Renal cortex interstitium (tissue), 11 donors: ENCODE measurements around the gene ALG1. TPM values are rescaled to one million over a fixed set of nuclear protein-coding genes. Genes with fewer than 3 reads are reported as not detected.
A peak's percentile ranks its signal among the peaks of the same experiment; 100 is the strongest.
"Not testable (repeated sequence)": the region's sequence is repeated elsewhere in the genome, so short reads cannot be mapped to it uniquely, and the experiment has no call there.

Experiments
- DNase-seq, 11 donors: peaks; one replicate each; pipeline ENCODE4 v3.0.0-alpha.2; 2013; ENCODE audit warnings: low read depth in 9 of 11, low spot score in 4 of 11; ENCODE audit errors: extremely low read depth in 1 of 11
- polyA plus RNA-seq, 3 donors: library from polyadenylated mRNA; unstranded; fragments of 120-200 nt; gene quantifications; one replicate each; pipeline ENCODE4 v1.2.1, GENCODE V29; 2013; ENCODE audit not compliant: insufficient read length in 3 of 3

The ALG1 gene
- polyA plus RNA-seq, 3 donors, result 21.9 to 26.6 (median 24.9) TPM

DNA sequence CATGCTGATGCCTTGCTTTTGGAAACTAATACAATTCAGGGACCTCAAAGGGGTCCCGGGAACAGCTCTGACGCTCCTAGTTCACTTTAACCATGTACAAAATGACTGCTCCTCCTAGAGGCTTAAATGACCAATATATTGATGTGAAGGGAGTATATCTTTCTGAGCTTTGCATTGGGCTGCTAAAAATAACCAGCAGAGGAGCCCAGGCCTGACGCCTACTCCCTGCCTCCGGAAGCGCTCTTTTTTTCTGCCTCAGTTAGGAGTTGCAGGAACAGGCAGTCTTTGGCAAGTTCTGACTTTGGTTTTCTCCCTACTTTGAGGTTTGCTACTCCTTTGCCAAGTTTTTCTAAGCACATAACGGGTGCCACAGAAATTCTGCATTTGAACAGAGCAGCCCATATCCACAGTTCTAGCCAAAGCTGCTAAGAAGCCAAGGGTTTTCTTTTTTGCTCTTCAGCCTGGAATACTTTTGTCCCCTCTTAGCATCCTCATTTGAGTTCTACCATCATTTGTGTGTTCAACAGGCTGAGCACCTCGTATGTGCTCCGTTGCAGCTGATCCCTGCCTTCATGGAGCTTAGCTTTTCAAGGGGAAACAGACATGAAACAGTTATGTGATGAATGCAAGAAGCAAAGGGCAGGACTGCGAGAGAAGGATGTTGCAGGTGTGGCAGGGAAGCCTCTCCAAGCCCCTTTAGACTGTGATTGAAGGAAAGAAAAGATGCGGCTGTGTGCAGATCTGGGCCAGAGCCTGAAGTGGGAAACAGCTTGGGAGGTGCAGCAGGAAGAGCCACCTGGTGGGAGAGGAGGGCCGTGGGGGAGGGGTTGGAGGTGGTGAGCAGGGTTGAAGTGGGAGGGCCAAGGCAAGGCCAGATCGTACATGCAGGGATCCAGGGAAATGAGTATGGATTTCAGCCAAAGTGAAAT is 35.2 kb upstream of the ALG1 start:
- no peak for DNase-seq

- DNase-seq, result no peak
Observed at GRCh38 chr16:5040451-5040850, 31.2 kb upstream of the ALG1 start.

DNA sequence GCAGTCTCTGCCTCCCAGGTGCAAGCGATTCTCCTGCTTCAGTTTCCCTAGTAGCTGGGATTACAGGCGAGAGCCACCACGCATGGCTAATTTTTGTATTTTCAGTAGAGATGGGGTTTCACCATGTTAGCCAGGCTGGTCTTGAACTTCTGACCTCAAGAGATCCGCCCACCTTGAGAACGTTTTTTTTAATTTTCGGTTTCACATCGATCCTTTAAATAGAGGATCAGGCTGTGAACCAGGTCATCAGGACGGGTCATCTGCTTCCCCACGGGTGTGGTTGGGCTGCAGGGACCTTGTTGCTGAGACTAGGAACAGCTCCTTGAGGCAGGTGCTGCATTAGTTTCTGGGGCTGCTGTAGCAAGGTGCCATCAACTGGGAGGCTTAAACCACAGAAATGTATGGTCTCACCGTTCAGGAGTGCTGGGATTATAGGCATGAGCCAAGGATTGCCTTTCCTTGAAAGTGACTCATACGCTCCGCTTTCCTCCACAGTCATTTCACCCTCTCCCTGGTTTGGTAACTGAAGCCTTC is 30.0 kb upstream of the ALG1 start:
- DNase-seq, result no peak

GRCh38 chr16:5042574-5043171 is 29.0 kb upstream of the ALG1 start:
- DNase-seq, result no peak

GRCh38 chr16:5044011-5044540 is 27.6 kb upstream of the ALG1 start:
- no peak for DNase-seq

DNA sequence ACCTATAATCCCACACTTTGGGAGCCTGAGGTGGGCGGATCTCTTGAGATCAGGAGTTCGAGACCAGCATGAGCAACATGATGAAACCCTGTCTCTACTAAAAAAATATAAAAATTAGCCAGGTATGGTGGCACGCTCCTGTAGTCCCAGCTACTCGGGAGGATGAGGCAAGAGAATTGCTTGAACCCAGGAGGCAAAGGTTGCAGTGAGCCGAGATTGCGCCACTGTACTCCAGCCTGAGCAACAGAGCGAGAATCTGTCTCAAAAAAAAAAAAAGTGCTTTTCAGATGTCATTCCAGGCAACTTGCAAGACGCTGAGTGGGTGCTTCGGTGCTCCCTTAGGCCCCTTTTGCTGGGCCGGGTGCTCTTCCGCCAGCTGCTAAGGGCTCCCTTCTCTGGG is 27.1 kb upstream of the ALG1 start:
- DNase-seq, result not testable (repeated sequence)

DNA sequence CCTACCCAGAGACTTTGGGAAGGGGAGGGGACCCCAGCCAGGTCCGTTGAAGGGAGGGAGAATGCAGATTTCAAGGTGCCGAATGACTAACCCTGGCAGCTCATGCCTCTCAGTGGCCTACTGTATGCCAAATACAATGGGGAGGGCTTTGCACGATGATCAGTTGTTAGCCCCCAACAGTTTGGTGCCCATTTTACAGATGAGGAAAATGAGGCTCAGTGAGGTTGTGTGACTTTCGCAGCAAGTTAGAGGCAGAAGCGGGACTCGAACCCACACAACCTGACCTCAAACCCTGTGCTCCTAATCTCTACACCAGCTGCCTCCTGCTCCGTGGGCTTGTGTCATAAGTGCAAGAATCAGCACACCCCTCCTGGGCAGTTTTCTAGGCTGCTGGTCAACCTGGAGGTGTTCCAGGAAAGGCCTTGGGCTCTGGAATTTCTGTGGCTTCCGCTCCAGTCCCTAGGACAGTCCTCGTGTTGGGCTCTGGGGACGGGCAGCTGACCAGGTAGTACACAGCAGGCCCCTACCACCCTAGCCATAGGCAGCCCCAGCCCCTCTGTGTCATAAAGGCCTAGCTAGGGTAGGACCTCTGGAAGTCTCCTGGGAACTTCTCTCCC is 26.0 kb upstream of the ALG1 start:
- no peak for DNase-seq

GRCh38 chr16:5046914-5047313 is 24.7 kb upstream of the ALG1 start:
- DNase-seq, result no peak

DNA sequence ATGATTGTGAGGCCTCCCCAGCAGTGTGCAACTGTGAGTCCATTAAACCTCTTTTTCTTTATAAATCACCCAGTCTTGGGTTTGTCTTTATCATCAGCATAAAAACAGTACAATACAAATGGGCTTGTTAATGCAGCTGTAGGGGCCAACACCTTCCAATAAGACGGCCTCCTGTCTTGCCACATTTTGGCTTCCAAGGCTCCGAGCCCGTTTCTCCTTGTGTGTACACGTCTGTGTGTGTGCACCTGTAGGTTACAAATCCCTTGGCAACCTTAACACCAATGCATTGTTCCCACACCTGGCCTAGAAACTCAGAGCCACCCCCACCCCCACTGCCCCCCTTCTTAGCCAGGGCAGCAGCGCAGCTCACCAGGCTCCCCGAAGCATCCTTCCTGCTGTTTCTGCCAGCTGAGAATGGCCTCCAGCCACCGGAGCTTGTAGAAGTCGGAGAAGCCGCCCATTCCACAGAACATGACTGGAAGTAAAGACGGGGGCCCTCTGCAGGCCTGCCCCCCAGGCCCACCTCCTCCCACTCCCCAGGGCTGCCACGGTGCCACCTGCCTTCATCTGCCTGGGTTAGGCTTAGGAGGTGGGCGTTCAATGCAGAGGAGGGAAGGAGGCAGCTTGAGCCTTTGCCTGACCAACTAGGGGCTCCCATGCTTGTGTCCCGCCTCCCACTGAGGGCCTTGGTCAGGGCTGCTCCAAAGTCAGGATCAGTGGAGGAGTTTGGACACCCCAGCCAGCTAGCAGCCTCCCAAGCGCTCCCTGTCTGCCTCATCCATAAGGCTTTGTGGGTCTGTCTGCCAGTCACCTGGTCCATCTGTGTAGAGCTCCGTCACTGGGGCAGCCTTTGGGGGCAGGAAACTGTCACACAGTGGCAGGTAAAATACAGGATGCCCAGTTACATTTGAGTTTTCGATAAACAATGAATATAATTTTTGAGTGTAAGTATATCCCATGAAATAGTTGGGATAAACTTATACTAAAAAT is 16.5 kb upstream of the ALG1 start:
- no peak for DNase-seq

DNA sequence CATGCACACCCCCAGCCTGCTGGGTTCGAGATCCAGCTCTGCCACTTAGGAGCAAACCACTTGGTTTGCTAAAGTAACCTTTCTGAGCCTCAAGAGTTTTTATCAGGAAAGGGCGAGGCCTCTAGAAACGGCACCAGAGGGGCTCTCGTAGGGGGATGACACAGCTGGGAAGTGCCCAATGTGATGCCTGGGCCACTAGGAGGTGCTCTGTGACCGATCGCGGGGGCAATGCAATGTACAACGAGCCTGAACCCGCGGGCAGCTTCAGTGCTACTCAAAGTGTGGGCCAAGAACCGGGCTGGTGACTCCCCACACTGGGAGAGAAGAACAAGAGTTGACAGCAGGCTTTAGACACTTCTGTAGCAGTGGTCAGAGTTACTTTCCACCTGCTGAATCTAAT is 15.3 kb upstream of the ALG1 start:
- DNase-seq, result no peak

DNA sequence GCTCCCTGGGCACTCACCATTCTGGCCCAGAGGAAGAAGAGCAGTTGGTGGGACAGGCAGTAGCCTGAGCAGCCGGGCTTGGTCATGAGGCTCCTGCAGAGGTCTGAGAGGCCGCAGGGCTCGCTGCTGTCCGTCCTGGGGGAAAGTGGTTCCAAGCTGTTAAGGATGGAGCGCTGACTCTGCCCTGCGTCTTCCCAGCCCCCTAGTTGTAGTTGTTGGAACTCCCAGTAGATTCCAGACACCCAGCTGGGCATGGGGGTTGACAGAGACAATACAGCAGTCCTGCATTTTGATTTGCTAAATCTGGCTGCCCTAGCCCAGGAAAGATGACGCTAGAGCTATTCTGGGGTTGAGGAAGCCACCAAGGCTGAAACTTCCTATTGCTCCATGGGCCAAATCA is 13.2 kb upstream of the ALG1 start:
- no peak for DNase-seq

- no peak for DNase-seq
Observed at GRCh38 chr16:5059386-5060072, 12.1 kb upstream of the ALG1 start.

DNA sequence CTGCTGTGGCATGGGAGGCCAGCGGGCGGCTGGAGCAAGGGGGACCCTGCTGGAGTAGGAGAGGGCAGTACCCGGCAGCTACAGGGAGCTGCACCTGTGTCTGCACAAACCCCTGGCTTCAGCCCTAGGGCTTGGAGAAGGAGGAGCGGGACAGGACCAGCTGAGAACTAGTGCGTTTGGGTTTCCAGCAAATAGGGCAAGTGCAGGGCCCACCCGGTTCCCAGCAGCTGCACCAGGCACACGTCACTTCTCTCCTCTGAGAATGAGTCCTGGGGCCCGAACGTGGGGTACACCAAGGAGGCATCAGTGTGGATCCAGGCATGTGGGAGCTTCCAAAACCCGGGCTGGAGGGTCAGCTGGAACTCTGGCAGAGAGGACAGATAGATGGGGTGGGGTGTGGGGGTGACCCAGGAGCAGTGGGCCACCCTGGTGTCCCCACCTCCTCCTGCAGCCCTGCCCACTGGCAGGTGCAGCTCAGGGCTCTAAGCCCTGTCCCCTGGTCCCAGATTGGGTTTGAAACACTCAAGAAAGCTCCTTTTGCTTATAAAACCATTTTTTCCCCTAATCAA is 11.5 kb upstream of the ALG1 start:
- no peak for DNase-seq

DNA sequence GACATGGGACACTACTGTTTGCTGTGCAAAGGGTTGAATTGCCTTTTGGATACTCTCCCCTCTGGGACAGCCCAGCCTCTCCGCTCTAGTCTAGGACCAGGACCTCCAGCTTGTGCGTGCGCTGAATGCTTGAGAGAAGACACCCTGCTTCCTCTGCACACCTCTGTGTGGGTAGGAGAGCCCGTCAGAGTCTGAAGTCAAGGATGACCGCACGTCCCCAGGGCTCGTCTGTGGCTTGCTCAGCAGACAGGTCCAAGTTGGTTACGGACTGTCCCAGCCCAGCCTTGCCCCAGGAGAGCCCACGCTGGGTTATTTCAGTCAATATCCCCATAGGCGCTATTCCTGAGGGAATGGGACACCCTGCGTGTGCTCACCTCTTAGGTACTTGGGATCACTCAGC is 9.6 kb upstream of the ALG1 start:
- no peak for DNase-seq

GRCh38 chr16:5062790-5063765 is 8.6 kb upstream of the ALG1 start:
- DNase-seq, result no peak

- DNase-seq, result peak in 1 of 11 donors; percentile 39
Observed at GRCh38 chr16:5064915-5065314, 6.7 kb upstream of the ALG1 start.

DNA sequence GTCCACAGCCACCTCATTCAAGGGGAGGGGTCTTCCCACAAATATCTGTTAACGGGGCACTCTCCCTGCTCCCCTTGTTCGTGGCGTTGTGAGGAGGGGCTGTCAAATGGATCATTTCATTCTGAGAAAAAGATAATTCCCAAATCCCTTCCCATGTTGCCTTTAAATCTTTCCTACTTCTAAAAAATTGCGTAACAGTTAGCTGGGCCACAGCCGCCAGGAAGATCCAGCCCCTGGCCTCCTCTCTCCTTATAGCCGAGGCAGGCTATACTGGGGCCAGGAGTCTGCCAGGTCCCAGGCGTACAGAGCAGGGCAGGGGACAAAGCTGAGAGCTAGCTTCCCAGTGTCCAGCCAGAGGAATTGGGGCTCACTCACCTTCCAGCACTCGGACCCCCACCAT is 6.3 kb upstream of the ALG1 start:
- no peak for DNase-seq
